GDM1 (cell line): ENCODE results near the gene VWA5A.
"Not testable (repeated sequence)": the region's sequence is repeated elsewhere in the genome, so short reads cannot be mapped to it uniquely, and the experiment has no call there.

ENCODE experiments used
- DNase-seq: peaks from one replicate; lab custom pipeline; 2025; lab: John Stamatoyannopoulos, UW

VWA5A gene

DNA sequence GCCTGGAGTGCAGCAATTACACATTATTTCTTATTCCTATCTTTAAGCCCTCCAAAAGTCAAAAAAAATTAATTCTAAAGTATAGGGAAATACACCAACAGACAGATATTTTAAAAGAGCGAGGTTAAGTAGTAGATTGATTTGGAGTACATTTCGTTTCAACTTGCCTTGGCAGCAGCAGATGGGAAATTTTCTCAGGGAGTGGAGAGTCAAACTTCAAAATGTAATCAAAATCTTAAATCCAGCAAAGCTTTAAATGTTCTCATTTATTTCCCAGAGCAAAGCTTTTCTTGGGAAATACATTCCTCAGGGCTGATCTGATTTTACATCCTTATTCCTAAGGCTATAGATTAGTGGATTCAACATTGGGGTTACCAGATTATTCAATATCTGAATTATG lies 21.9 kb upstream of the VWA5A start:
- no peak for DNase-seq

DNA sequence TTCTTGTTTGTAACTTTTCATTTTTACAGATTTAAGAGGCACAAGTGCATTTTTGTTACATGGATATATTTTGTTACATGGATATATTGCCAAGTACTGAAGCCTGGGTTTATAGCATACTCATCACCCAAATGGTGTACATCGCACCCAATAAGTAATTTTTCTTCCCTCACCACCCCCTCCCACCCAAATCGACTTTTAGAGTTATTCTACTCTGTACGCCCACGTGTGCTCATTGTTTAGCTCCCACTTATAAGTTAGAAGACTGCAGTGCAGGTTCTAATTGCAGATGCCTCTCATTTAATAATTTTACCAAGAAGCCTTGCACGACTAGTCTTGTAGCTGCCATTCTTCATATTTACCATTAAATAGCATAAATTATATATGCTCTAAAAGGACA lies 20.5 kb upstream of the VWA5A start:
- no peak for DNase-seq

GRCh38 chr11:124096364-124096763 lies 18.9 kb upstream of the VWA5A start:
- no peak for DNase-seq

- no peak for DNase-seq
These were observed 17.1 kb upstream of the VWA5A start for GRCh38 chr11:124098141-124098540.

DNA sequence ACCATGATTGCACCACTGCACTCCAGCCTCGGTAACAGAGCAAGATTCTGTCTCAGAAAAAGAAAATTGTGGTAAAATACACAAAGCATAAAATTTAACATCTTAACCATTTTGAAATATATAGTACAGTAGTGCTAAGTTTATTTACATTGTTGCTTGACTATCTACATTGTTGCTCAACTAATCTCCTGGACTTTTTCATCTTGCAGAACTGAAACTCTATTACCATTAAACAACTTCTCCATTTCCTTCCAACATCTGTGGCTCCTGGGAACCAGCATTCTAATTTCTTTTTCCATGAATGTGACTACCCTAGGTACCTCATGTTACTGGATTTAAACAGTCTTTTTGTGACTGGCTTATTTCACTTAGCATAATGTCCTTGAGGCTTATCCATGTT lies 13.5 kb upstream of the VWA5A start:
- no peak for DNase-seq

DNA sequence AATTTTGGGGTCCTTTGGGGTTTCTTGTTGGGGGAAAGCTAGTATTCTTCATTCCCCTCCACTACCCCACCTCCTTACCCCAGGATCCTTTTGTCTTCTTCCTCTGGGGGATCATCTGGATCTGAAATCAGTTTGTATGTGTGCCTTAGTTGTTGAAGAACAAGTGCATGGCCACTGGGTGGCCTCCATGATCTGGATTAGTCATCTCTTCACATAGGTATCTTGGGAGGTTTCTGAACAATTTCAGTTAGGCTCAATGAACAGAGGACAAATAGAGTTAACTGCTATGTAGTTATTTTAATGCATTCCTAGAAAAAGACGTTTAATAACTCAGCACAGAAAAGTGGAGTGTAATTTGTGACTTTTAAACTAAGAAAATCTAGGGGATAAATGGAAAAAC lies 7.1 kb upstream of the VWA5A start:
- no peak for DNase-seq

GRCh38 chr11:124109377-124109776 lies 5.9 kb upstream of the VWA5A start:
- DNase-seq, result no peak

DNA sequence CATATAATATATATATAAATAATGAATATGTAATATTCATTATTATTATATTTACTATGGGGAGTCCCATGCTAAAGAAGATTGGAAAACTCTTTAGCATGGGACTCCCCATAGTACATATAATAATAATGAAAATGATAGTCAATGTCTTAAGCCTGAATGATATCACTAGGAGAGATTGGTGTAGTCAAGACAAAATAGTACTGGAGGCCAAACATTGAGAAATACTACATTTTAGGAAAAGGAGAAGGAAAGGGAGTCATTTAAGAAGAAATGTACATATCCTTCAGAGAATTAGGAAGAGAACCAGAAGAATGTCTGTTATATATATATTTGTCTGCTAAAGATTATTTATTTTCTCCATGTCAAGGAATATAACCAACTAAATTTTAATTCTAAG lies 5.0 kb upstream of the VWA5A start:
- DNase-seq, result no peak

DNA sequence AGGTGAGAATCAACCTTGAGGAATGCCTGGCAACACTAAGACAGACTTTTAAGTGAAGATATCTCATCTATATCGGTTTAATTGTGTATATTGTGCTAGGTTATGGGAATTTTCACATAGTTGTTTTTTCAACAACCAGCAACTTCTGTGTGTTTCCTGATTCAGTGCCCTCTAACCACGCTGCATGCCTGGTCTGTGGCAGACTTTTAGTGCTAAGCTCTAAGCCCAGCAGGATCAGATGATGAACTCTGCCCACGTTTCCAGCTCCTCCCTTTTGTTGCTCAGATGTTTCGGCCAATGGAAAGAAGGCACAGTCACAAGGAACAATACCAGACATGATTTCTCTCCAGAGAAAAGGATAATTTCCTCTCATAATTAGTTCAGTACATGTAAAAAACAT lies 1.4 kb upstream of the VWA5A start:
- DNase-seq, result no peak

- no peak for DNase-seq
These were observed 749 bp downstream of the VWA5A start for GRCh38 chr11:124115782-124116616.

DNA sequence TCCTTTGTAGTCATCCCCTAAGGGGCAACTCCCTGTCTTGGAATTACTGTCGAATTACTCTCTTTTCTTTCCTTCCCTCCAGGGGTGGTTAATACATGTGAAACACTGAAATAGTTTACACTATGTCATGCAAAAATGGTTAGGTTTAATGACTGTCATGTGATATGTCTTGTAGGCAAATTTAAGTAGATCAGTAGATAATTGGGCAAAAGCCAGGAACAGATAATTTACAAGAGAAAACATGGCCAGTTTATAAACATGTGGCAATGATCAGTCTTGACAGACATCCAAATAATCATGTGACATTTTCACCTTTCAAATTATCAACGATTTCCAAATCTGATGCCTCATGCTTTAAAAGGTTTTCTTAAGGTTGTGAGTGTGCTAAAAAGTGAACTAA lies 3.9 kb downstream of the VWA5A start:
- no peak for DNase-seq

DNA sequence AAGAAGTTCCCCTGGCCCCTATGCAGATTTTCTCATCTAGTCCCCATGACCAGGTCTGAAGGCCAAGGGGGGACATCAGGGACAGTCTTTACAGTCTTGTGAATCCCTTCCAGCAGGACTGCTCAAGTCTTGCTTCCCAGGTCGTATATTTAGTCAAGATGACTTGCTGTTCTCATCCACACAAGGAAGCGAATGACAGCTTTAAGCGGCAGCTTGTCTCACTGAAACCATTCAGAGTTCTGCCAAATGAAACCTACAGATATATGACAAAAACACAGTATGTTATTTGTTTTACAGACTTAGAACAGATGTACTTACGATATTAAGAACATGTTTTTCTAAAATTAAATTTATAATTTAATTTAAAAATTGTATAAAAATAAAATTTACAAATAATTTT lies 5.6 kb downstream of the VWA5A start:
- DNase-seq, result no peak

GRCh38 chr11:124122123-124122522 lies 6.9 kb downstream of the VWA5A start:
- no peak for DNase-seq

- DNase-seq, result no peak
These were observed 8.4 kb downstream of the VWA5A start for GRCh38 chr11:124123622-124124021.

DNA sequence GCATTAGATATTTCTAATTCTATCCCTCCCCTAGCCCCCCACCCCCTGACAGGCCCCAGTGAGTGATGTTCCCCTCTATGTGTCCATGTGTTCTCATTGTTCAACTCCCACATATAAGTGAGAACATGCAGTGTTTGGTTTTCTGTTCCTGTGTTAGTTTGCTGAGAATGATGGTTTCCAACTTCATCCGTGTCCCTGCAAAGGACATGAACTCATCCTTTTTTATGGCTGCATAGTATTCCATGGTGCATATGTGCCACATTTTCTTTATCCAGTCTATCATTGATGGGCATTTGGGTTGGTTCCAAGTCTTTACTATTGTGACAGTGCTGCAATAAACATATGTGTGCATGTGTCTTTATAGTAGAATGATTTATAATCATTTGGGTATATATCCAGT lies 11.9 kb downstream of the VWA5A start:
- not testable (repeated sequence) for DNase-seq

DNA sequence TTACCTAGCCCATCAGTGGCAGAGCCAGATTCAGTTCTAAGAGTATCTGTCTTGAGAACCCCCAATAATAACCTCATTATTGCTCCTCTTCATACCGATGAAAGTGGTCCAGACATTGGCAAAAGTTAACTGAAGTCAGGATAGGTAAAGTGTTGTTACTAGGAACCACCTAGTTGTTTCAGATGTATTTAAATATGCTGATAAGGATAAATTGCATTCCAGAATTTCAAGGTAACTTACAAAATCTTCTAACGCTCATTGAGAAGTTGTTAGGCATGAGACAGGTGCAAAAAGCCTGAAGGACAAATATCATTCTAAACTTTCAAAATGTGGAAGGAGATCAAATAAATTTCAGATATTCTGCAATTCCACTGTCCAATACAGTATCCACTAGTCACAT lies 27.8 kb downstream of the VWA5A start:
- DNase-seq, result no peak

GRCh38 chr11:124147951-124148350 lies 32.7 kb downstream of the VWA5A start:
- no peak for DNase-seq

- DNase-seq, result no peak
These were observed 35.4 kb downstream of the VWA5A start for GRCh38 chr11:124150684-124151083.

GRCh38 chr11:124152770-124153407 lies 37.6 kb downstream of the VWA5A start:
- DNase-seq, result no peak

DNA sequence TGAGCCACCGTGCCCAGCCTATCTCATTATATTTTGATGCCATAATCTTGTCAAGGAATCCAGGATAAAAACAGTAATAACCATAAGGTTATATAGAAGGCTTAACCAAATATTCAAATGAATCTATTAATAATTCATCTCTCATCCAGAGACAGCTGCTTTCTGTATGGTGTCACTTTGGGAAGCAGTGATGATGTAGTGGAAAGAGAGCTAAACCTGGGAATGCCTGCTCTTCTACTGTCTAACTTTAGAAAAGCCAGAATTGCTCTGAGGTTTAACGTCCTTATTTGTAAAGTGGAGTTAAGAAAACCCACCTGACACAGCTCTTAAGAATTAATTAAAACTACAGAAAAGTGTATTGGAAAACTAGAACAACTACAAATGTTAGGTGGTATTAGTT lies 38.6 kb downstream of the VWA5A start:
- DNase-seq, result no peak

DNA sequence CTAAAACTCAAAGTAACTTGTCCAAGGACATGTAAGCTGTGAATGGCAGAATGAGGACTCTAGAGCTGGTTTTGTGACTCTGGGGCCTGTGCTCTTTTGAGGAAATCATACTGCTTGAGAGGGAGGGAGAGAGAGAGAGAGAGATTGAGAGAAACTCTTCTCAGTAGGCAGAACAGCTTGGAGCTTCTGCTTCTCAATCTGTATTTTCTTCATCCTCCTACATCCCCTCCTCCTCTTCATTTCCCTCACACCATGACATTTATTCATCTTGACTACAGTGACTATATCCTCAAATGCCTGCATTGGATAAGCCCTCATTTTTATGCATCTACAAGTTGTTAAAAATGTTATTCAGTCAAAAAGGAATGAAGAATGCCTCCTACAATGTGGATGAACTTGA lies 44.2 kb downstream of the VWA5A start:
- no peak for DNase-seq

DNA sequence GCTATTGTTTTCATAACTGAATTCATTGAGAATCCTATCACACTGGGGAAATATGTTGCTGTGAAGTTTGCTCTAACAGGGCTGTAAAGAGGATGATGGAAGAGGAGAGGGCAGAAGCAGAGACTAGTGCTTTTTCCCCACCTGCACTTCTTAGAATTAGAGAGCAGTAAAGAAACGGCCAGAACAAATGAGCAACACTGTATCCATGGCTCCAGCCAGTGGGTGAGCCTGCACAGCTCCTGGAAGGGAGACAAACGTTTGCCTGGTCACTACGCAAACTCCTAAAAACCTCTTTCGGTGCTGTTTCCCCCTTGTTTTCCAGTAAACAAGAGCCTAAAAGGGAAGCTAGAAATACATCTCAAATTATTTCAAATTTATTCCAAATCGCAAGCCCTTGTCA lies 45.7 kb downstream of the VWA5A start:
- DNase-seq, result no peak

GRCh38 chr11:124167826-124168231 lies 52.6 kb downstream of the VWA5A start:
- DNase-seq, result no peak

DNA sequence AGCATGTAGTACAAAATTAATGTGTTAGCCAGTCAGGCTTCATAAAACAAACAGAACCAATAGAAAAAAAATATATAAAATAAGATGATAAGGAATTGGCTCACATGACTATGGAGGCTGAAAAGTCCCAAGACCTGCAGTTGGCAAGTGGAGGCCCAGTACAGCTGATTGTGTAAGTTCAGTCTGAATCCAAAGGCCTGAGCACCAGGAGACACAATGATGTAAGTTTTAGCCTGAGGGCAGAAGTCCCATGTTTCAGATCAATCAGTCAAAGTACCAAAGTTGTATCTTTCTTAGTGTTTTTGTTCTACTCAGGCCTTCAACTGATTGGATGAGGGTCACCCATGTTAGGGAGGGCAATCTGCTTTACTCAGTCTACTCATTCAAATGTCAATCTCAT lies 53.5 kb downstream of the VWA5A start:
- no peak for DNase-seq
